ENCODE data around the gene MIAT.

DNA sequence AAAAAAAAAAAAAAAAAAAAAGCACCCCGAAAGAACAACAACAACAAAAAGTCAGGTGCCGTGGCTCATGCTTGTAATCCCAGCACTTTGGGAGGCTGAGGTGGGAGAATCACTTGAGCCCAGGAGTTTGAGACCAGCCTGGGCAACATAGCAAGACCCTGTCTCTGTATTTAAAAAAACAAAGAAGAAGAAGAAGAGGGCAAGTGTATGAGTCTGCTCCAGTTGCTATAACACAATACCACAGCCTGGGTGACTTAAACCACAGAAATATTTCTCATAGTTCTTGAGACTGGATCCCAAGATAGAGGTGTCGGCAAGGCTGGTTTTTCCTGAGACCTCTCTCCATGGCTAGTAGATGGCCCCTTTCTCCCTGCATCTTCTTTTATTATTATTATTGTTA, 23.2 kb upstream of the MIAT start:
- TF ChIP-seq POLR2A (IDR thresholded peaks at IDR 0.05) = no peak
- TF ChIP-seq, protein P1, sequence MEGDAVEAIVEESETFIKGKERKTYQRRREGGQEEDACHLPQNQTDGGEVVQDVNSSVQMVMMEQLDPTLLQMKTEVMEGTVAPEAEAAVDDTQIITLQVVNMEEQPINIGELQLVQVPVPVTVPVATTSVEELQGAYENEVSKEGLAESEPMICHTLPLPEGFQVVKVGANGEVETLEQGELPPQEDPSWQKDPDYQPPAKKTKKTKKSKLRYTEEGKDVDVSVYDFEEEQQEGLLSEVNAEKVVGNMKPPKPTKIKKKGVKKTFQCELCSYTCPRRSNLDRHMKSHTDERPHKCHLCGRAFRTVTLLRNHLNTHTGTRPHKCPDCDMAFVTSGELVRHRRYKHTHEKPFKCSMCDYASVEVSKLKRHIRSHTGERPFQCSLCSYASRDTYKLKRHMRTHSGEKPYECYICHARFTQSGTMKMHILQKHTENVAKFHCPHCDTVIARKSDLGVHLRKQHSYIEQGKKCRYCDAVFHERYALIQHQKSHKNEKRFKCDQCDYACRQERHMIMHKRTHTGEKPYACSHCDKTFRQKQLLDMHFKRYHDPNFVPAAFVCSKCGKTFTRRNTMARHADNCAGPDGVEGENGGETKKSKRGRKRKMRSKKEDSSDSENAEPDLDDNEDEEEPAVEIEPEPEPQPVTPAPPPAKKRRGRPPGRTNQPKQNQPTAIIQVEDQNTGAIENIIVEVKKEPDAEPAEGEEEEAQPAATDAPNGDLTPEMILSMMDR (IDR thresholded peaks at IDR 0.05) = no peak
